Fibroblast of lung (primary cell): ENCODE measurements around the gene TOP3A. TPM values are rescaled to one million over a fixed set of nuclear protein-coding genes. Genes with fewer than 3 reads are reported as not detected.

Experiments
- DNase-seq, 2 donors: peaks; one replicate each; pipeline versions ENCODE4 v3.0.0 to v3.0.0-alpha.2; 2010; ENCODE audit warnings: low read depth in 2 of 2
- H2AFZ ChIP-seq: 2 replicates; pipeline ENCODE4 v1.5.1; 2012; ENCODE audit warnings: low read length, control low read depth, inconsistent platforms
- H3K27ac ChIP-seq: 2 replicates; pipeline ENCODE4 v1.5.1; 2011; ENCODE audit warnings: low read length, control low read depth; ENCODE audit not compliant: insufficient read depth
- H3K27me3 ChIP-seq: 2 replicates; pipeline ENCODE4 v1.5.1; 2011; ENCODE audit warnings: mild to moderate bottlenecking, low read length; ENCODE audit not compliant: control insufficient read depth, insufficient read depth
- H3K36me3 ChIP-seq: 2 replicates; pipeline ENCODE4 v1.5.1; 2011; ENCODE audit warnings: low read length; ENCODE audit not compliant: control insufficient read depth, insufficient read depth
- H3K4me1 ChIP-seq: 2 replicates; pipeline ENCODE4 v1.5.1; 2011; ENCODE audit warnings: low read length; ENCODE audit not compliant: control insufficient read depth, insufficient read depth; ENCODE audit errors: extremely low read depth
- H3K4me2 ChIP-seq: 2 replicates; pipeline ENCODE4 v1.5.1; 2011; ENCODE audit warnings: low read length, control low read depth; ENCODE audit not compliant: insufficient read depth; ENCODE audit errors: extremely low read depth
- H3K4me3 ChIP-seq, 4 experiments: fragments of 200-600 bp in 1 of 4; sonication (generic) in 1 of 4; replicated peaks in 1 of 4; 2 replicates each; pipeline ENCODE4 v1.5.1; 2011 to 2016; ENCODE audit warnings: low read length in 4 of 4, low read depth in 3 of 4, mild to moderate bottlenecking in 3 of 4, control low read depth in 2 of 4, inconsistent platforms in 1 of 4, mixed read lengths in 1 of 4; ENCODE audit not compliant: insufficient read depth in 1 of 4; ENCODE audit errors: control extremely low read depth in 1 of 4
- H3K79me2 ChIP-seq: 2 replicates; pipeline ENCODE4 v1.5.1; 2012; ENCODE audit warnings: mild to moderate bottlenecking, low read length, inconsistent platforms; ENCODE audit not compliant: control insufficient read depth, insufficient read depth
- H3K9ac ChIP-seq: 2 replicates; pipeline ENCODE4 v1.5.1; 2011; ENCODE audit warnings: mild to moderate bottlenecking, low read length, control low read depth; ENCODE audit not compliant: insufficient read depth
- H3K9me3 ChIP-seq: 2 replicates; pipeline ENCODE4 v1.5.1; 2012; ENCODE audit warnings: low read depth, low read length; ENCODE audit not compliant: control insufficient read depth, insufficient read depth
- H4K20me1 ChIP-seq: 2 replicates; pipeline ENCODE4 v1.5.1; 2011; ENCODE audit warnings: low read length; ENCODE audit not compliant: control insufficient read depth, insufficient read depth; ENCODE audit errors: extremely low read depth
- CTCF ChIP-seq, 2 donors: IDR thresholded peaks in 1 of 2; conservative IDR thresholded peaks in 1 of 2; 1 replicate in 1 of 2; 2 replicates in 1 of 2; pipeline ENCODE4 v1.5.1; 2011 to 2012; ENCODE audit warnings: low read length in 2 of 2, control low read depth in 1 of 2, inconsistent platforms in 1 of 2, low read depth in 1 of 2, mild to moderate bottlenecking in 1 of 2
- EZH2 ChIP-seq: IDR thresholded peaks from 2 replicates; pipeline ENCODE4 v1.5.1; 2012; ENCODE audit warnings: low read length, control low read depth, mild to moderate bottlenecking; ENCODE audit errors: missing control alignments
- polyA plus RNA-seq, 2 donors: library from polyadenylated mRNA; depleted of rRNA in 1 of 2; stranded (reverse) in 1 of 2; unstranded in 1 of 2; fragments of >200 nt; gene quantifications; 2 replicates each; pipeline ENCODE4 v1.2.1, GENCODE V29; 2011 to 2012; ENCODE audit warnings: missing spikeins in 1 of 2
- total RNA-seq: library from RNA; depleted of rRNA; stranded (reverse); fragments of >200 nt; gene quantifications from 2 replicates; pipeline ENCODE4 v1.2.1, GENCODE V29; 2014

Gene TOP3A
- total and polyA plus RNA-seq, 2 donors (not counting 1 experiment from before 2014, with no cell fraction given), result 12.7 to 16.5 TPM

GRCh38 chr17:18291718-18292540 lies 22.9 kb downstream of the TOP3A start:
- no peak overlapping the region for H3K4me3 ChIP-seq
- H3K9ac ChIP-seq, result no peak overlapping the region
- H3K27me3 ChIP-seq, result no peaks in the 10 kb centered on the region
- no peak overlapping the region for H2AFZ ChIP-seq
- no peak overlapping the region for H3K4me2 ChIP-seq
- H3K9me3 ChIP-seq, result no peaks in the 10 kb centered on the region
- DNase-seq, result no peak
- no peak overlapping the region for H3K27ac ChIP-seq
- no peak for TF ChIP-seq CTCF (conservative IDR thresholded peaks at IDR 0.05 in 1 of 2, IDR thresholded peaks at IDR 0.05 in 1 of 2; ENCODE audit: low read depth in 1 of 2, low read length in 2 of 2)
- TF ChIP-seq EZH2, result no peak
- no peaks in the 10 kb centered on the region for H3K79me2 ChIP-seq
- H4K20me1 ChIP-seq, result no peaks in the 10 kb centered on the region
- H3K36me3 ChIP-seq, result peaks cover 21% of the 10 kb centered on the region
- H3K4me1 ChIP-seq, result no peaks in the 10 kb centered on the region

- Histone ChIP-seq H3K36me3 (peaks cover 15% of the 10 kb centered on the region), H3K27me3 (no peaks in the 10 kb centered on the region), H3K4me1 (peaks cover 2% of the 10 kb centered on the region), H2AFZ (no peak overlapping the region), H3K9ac (no peak overlapping the region), H4K20me1 (no peaks in the 10 kb centered on the region), H3K27ac (no peak overlapping the region), H3K4me3 (no peak overlapping the region), H3K4me2 (no peak overlapping the region), H3K79me2 (no peaks in the 10 kb centered on the region), H3K9me3 (no peaks in the 10 kb centered on the region)
- no peak for DNase-seq
- no peak for TF ChIP-seq EZH2
- no peak for TF ChIP-seq CTCF (conservative IDR thresholded peaks at IDR 0.05 in 1 of 2, IDR thresholded peaks at IDR 0.05 in 1 of 2; ENCODE audit: low read depth in 1 of 2, low read length in 2 of 2)
These were observed 29.5 kb downstream of the TOP3A start for GRCh38 chr17:18285296-18285695.

GRCh38 chr17:18281788-18282187 lies 33.0 kb downstream of the TOP3A start:
- Histone ChIP-seq H3K79me2 (no peaks in the 10 kb centered on the region), H3K4me2 (no peak overlapping the region)

More at GRCh38 chr17:18281788-18282187, 33.0 kb downstream of the TOP3A start:
- peaks cover 2% of the 10 kb centered on the region for H3K4me1 ChIP-seq
- H3K36me3 ChIP-seq, result peaks cover 21% of the 10 kb centered on the region
- TF ChIP-seq EZH2 (no peak), CTCF (conservative IDR thresholded peaks at IDR 0.05 in 1 of 2, IDR thresholded peaks at IDR 0.05 in 1 of 2; ENCODE audit: low read depth in 1 of 2, low read length in 2 of 2) (no peak)
- no peaks in the 10 kb centered on the region for H4K20me1 ChIP-seq
- H3K27ac ChIP-seq, result no peak overlapping the region
- H2AFZ ChIP-seq, result no peak overlapping the region
- no peak overlapping the region for H3K4me3 ChIP-seq
- H3K9ac ChIP-seq, result no peak overlapping the region
- DNase-seq, result no peak
- H3K27me3 ChIP-seq, result no peaks in the 10 kb centered on the region
- no peaks in the 10 kb centered on the region for H3K9me3 ChIP-seq
